ENCODE measurements around the gene KIAA1671. TPM values are rescaled to one million over a fixed set of nuclear protein-coding genes. Genes with fewer than 3 reads are reported as not detected.
"Not testable (repeated sequence)": the region's sequence is repeated elsewhere in the genome, so short reads cannot be mapped to it uniquely, and the experiment has no call there.

KIAA1671 gene
- total and polyA plus RNA-seq, 2 of the 4 experiments (the other 2 are of a cell fraction) = 0.02 TPM; not detected in 1

DNA sequence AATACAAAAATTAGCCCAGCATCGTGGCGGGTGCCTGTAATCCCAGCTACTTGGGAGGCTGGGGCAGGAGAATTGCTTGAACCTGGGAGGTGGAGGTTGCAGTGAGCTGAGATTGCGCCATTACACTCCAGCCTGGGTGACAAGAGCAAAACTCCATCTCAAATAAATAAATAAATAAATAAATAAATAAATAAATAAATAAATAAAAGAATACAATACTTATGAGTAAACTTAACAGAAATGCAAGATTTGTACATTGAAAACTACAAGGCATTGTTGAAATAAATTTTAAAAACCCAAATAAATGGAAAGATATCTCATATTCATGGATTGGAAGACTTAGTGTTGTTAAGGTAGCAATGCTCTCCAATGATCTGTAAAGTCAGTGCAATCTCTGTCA, 45.4 kb upstream of the KIAA1671 start:
- POLR2A ChIA-PET (ENCODE audit: unreplicated experiment); H3K56ac ChIP-seq (ENCODE audit: extremely low read depth, insufficient read depth, low read length); H4K20me1 ChIP-seq (ENCODE audit: insufficient read depth, low read length); H3K4me3 ChIP-seq (ENCODE audit: insufficient read depth, low read depth, low read length); H3K23ac ChIP-seq (ENCODE audit: low read depth, low read length); H3K79me1 ChIP-seq (ENCODE audit: low read depth in 1 of 2, low read length in 2 of 2); H3K9me3 ChIP-seq (ENCODE audit: control insufficient read depth, insufficient read depth, low read length); H4K5ac ChIP-seq (ENCODE audit: low read depth, low read length); H3K14ac ChIP-seq (replicated peaks; ENCODE audit: low read depth, low read length); H2AK9ac ChIP-seq (replicated peaks; ENCODE audit: low read depth, low read length, poor library complexity); H3K18ac ChIP-seq (ENCODE audit: low read depth, low read length); CTCF ChIA-PET; BruUV-seq (replicated peaks); H3K4me1 ChIP-seq (ENCODE audit: control insufficient read depth, insufficient read depth, low read length); H2BK20ac ChIP-seq (ENCODE audit: low read depth, low read length); H3K4ac ChIP-seq (ENCODE audit: low read depth, low read length); ATAC-seq (ENCODE audit: low read depth); H3K9me1 ChIP-seq (ENCODE audit: insufficient read depth, low read length); H2AK5ac ChIP-seq (ENCODE audit: low read depth, low read length); H2BK15ac ChIP-seq (ENCODE audit: low read depth, low read length); H3K9ac ChIP-seq (ENCODE audit: low read depth, low read length); dilution Hi-C loops (cut with HindIII; ENCODE audit: low sequenced_read_pairs, unreplicated experiment); H2BK5ac ChIP-seq (ENCODE audit: low read depth, low read length, poor library complexity, severe bottlenecking); H4K8ac ChIP-seq (ENCODE audit: low read depth in 2 of 2, low read length in 2 of 2); intact Hi-C loops (cut with micrococcal nuclease); H3K4me2 ChIP-seq (ENCODE audit: low read depth, low read length); H3K36me3 ChIP-seq (ENCODE audit: control insufficient read depth, insufficient read depth, low read length); DNase-seq; H3K27me3 ChIP-seq (ENCODE audit: control insufficient read depth, insufficient read depth, low read length); H2BK120ac ChIP-seq (ENCODE audit: low read depth, low read length); H2AFZ ChIP-seq (replicated peaks; ENCODE audit: low read length, poor library complexity); H3K27ac ChIP-seq (ENCODE audit: insufficient read depth, low read length); in situ Hi-C loops (cut with MboI; ENCODE audit: low sequenced_read_pairs); H4K91ac ChIP-seq (ENCODE audit: insufficient read depth, low read depth, low read length): not testable (repeated sequence)
- WGBS, 2 experiments (ENCODE audit: extremely low coverage in 2 of 2, insufficient read length in 1 of 2) = no CpG with 5 or more reads among the region's 3 CpGs
